Stimulated activated CD4-positive, alpha-beta T cell treated with anti-CD3 and anti-CD28 coated beads, Interleukin-1b, Interleukin-23, amount 100 ng/mL, for 1 hour (primary cell): ENCODE data around the gene BSN.

Source experiments
- DNase-seq, 2 donors: peaks; one replicate each; pipeline ENCODE4 v3.0.0-alpha.2; 2020; ENCODE audit warnings: low read depth in 2 of 2

BSN gene

GRCh38 chr3:49716169-49716568, 161.9 kb downstream of the BSN start:
- DNase-seq, result no peak

GRCh38 chr3:49716691-49717210, 162.5 kb downstream of the BSN start:
- DNase-seq, result no peak

DNA sequence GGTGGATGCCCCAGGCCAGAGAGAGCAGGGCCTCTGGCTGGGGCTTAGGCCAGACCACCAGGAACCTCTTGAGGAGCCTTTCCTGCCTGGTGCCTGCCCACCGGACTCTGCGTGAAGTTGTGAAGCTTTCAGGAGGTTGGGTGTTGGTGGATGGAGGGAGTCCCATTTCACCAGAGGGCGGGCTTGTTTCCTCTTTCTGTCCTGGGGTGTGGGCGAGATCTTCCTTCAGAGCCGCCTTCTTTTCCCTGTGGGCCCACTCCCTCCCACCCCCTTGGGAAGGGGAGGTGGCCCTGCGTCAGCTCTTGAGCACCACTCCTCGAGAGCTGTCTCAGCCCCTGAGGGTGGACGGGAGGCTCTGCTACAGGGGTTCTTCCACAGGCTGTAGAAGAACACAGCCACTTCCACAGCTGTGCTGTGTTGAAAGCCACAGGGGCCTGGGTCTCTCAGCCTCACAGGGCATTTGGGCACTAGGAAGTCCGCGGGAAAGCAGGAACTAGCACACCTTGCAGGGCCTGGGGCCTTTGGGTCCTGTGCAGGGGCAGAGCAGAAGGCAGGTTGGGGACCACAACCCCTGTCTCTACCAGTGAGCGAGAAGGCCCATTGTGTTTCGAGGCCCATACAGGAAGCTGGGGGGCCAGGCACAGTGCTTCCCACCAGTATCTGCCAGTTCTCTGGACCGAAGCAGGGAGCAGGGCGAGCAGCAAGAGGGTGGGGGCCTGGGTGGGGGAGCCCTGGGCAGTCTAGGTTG, 163.1 kb downstream of the BSN start:
- DNase-seq, result no peak

GRCh38 chr3:49717959-49718857, 163.9 kb downstream of the BSN start:
- no peak for DNase-seq

GRCh38 chr3:49718858-49719213, 164.6 kb downstream of the BSN start:
- DNase-seq, result no peak

DNA sequence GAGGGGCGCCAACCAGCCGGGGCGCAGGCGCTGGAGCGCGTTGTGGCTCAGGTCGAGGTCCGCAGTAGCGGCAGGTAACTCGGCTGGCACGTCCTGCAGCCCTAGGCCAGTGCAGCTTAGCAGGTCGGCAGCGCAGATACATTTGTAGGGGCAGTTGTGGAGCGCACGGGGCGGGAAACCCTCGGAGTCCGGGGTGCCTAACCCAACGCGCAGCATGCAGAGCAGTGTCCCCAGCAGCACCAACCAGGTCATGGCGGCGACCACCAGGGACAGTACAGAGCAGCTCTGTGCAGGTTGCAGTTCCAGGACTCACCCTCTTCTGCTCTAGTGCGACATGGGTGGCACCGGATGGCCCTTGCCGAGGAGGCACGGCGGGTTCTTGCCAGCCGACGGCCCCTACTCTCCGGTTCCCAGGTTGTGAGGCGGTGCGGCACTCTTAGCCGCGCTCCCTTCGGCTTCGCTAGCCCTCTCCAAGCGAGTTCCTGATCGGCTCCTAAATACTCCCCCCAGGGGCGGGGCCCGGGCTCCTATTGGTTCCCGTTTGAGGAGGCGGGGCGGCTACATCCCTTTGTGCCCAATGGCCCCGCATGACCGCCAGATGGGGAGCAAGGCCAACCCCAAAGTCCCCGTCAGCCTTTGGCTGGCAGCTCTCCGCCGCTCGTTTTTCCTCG, 165.1 kb downstream of the BSN start, which contains the start of gene AMIGO3:
TSS of gene AMIGO3 (minus strand) at position 471 of the 671 bp plus-strand sequence. CDS start at position 252, 219 bp downstream.
- DNase-seq, result peak; percentile 69 to 85
